GM19324 (cell line): Measurements from ENCODE around the gene TDRD7.
"Not testable (repeated sequence)": the region's sequence is repeated elsewhere in the genome, so short reads cannot be mapped to it uniquely, and the experiment has no call there.

Experiments
- ATAC-seq: cut with Tn5 transposase; IDR thresholded peaks from one replicate; pipeline ENCODE4 v1.9.1; 2021; ENCODE audit warnings: mild to moderate bottlenecking, moderate library complexity; ENCODE audit not compliant: unreplicated experiment, low FRiP score

TDRD7 gene

GRCh38 chr9:97425336-97425972, 13.6 kb downstream of the TDRD7 start:
- ATAC-seq = no peak

GRCh38 chr9:97425973-97426336, 14.1 kb downstream of the TDRD7 start:
- ATAC-seq = no peak

- no peak for ATAC-seq
Observed at GRCh38 chr9:97427885-97428284, 16.0 kb downstream of the TDRD7 start.

GRCh38 chr9:97430316-97431043, 18.6 kb downstream of the TDRD7 start:
- ATAC-seq = no peak

- ATAC-seq = no peak
Observed at GRCh38 chr9:97431044-97431441, 19.1 kb downstream of the TDRD7 start.

GRCh38 chr9:97431549-97432143, 19.8 kb downstream of the TDRD7 start:
- ATAC-seq = no peak

- no peak for ATAC-seq
Observed at GRCh38 chr9:97437051-97437600, 25.2 kb downstream of the TDRD7 start.

GRCh38 chr9:97438257-97438656, 26.4 kb downstream of the TDRD7 start:
- ATAC-seq = no peak

GRCh38 chr9:97438666-97439065, 26.8 kb downstream of the TDRD7 start:
- ATAC-seq = no peak

- no peak for ATAC-seq
Observed at GRCh38 chr9:97440160-97440559, 28.3 kb downstream of the TDRD7 start.

GRCh38 chr9:97441729-97442128, 29.8 kb downstream of the TDRD7 start:
- no peak for ATAC-seq

GRCh38 chr9:97445119-97445701, 33.3 kb downstream of the TDRD7 start:
- no peak for ATAC-seq

- no peak for ATAC-seq
Observed at GRCh38 chr9:97447001-97447400, 35.1 kb downstream of the TDRD7 start.

- not testable (repeated sequence) for ATAC-seq
Observed at GRCh38 chr9:97453573-97453972, 41.7 kb downstream of the TDRD7 start.

GRCh38 chr9:97456841-97457240, 44.9 kb downstream of the TDRD7 start:
- ATAC-seq = not testable (repeated sequence)

- no peak for ATAC-seq
Observed at GRCh38 chr9:97459326-97459725, 47.4 kb downstream of the TDRD7 start.

GRCh38 chr9:97462159-97462558, 50.3 kb downstream of the TDRD7 start:
- ATAC-seq = no peak

GRCh38 chr9:97462914-97463313, 51.0 kb downstream of the TDRD7 start:
- ATAC-seq = no peak

GRCh38 chr9:97468658-97469448, 57.0 kb downstream of the TDRD7 start:
- peak; percentile 70 for ATAC-seq

GRCh38 chr9:97470076-97470475, 58.2 kb downstream of the TDRD7 start:
- ATAC-seq = no peak
